Subcutaneous adipose tissue (tissue), 4 donors: ENCODE data around the gene ACER3. TPM values are rescaled to one million over a fixed set of nuclear protein-coding genes. Genes with fewer than 3 reads are reported as not detected.

ENCODE experiments used
- CTCF ChIP-seq: fragments of 450-650 bp; IDR thresholded peaks from one replicate; pipeline ENCODE4 v1.5.1; 2016; ENCODE audit warnings: low read depth, mild to moderate bottlenecking, control low read depth, antibody characterized with exemption, moderate library complexity
- total RNA-seq, 4 donors: library from RNA; depleted of rRNA; stranded (reverse); fragments of >200 nt; gene quantifications; one replicate each; pipeline ENCODE4 v1.1.0, GENCODE V29; 2016

Gene ACER3
- total RNA-seq, 4 donors from 2014 or later: 28.6 to 39.4 (median 31.5) TPM

DNA sequence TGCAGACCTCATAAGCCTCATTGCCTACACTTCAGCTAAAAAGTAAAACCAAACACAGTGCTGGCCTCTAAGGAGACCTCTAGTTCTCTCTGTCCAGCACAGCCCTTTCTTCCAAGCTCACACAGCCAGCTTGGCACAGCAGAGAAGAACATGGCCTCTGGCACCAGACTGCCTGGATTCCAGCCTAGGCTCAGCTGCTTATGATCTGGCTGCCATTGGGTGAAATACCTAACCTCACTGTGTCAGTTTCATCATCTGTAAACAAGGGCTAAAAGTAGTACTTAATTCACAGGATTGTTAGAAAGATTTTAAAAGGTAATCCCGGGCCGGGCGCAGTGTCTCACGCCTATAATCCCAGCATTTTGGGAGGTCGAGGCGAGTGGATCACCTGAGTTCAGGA lies 9.9 kb upstream of the ACER3 start:
- TF ChIP-seq CTCF: no peak

- TF ChIP-seq CTCF: no peak
Measured at GRCh38 chr11:76854709-76855108, 6.0 kb upstream of the ACER3 start.

GRCh38 chr11:76856106-76856505 lies 4.6 kb upstream of the ACER3 start:
- no peak for TF ChIP-seq CTCF

- TF ChIP-seq CTCF: no peak
Measured at GRCh38 chr11:76856571-76856970, 4.1 kb upstream of the ACER3 start.

- TF ChIP-seq CTCF: no peak
Measured at GRCh38 chr11:76857781-76858410, 2.8 kb upstream of the ACER3 start.

GRCh38 chr11:76859708-76860227 lies 950 bp upstream of the ACER3 start:
- TF ChIP-seq CTCF: no peak

GRCh38 chr11:76861490-76861953 lies 804 bp downstream of the ACER3 start:
- no peak for TF ChIP-seq CTCF
